Lung (tissue), 12 donors: Measurements from ENCODE around the gene STK32A. TPM values are rescaled to one million over a fixed set of nuclear protein-coding genes. Genes with fewer than 3 reads are reported as not detected.

Source experiments
- ATAC-seq: fragments of 200-7000 bp; cut with Tn5 transposase; one replicate; pipeline ENCODE4 v1.9.1; 2020; ENCODE audit warnings: moderate number of reproducible peaks; ENCODE audit not compliant: insufficient read depth, low FRiP score
- DNase-seq, 3 donors: peaks; one replicate each; pipeline ENCODE4 v3.0.0-alpha.2; 2013 to 2017
- H3K27ac ChIP-seq, 2 donors: one replicate each; pipeline ENCODE4 v1.5.1; 2013; ENCODE audit warnings: mild to moderate bottlenecking in 2 of 2, moderate library complexity in 2 of 2, control low read depth in 1 of 2, inconsistent platforms in 1 of 2, low read depth in 1 of 2, low read length in 1 of 2
- H3K27me3 ChIP-seq, 3 donors: one replicate each; pipeline ENCODE4 v1.5.1; 2013; ENCODE audit warnings: low read length in 2 of 3; ENCODE audit not compliant: control insufficient read depth in 3 of 3, insufficient read depth in 3 of 3
- H3K36me3 ChIP-seq, 4 donors: one replicate each; pipeline ENCODE4 v1.5.1; 2013; ENCODE audit warnings: low read length in 4 of 4, mild to moderate bottlenecking in 1 of 4, moderate library complexity in 1 of 4; ENCODE audit not compliant: control insufficient read depth in 4 of 4, insufficient read depth in 4 of 4
- H3K4me1 ChIP-seq, 5 donors: one replicate each; pipeline ENCODE4 v1.5.1; 2013; ENCODE audit warnings: low read length in 5 of 5, mild to moderate bottlenecking in 2 of 5, moderate library complexity in 1 of 5; ENCODE audit not compliant: control insufficient read depth in 5 of 5, insufficient read depth in 5 of 5
- H3K4me3 ChIP-seq: one replicate; pipeline ENCODE4 v1.5.1; 2013; ENCODE audit warnings: mild to moderate bottlenecking, control low read depth, moderate library complexity
- H3K9ac ChIP-seq, 2 donors: one replicate each; pipeline ENCODE4 v1.5.1; 2013; ENCODE audit warnings: low read length in 2 of 2, control low read depth in 1 of 2; ENCODE audit not compliant: insufficient read depth in 1 of 2
- H3K9me3 ChIP-seq, 4 donors: one replicate each; pipeline ENCODE4 v1.5.1; 2013; ENCODE audit warnings: low read length in 3 of 4, mild to moderate bottlenecking in 1 of 4, moderate library complexity in 1 of 4; ENCODE audit not compliant: control insufficient read depth in 4 of 4, insufficient read depth in 3 of 4
- WGBS, 2 donors: extraction: QIAGEN DNeasy Blood & Tissue Kit; methylation state at CpG; one replicate each; pipeline ENCODE4 v1.1.7; 2013; 5-methylcytosine and 5-hydroxymethylcytosine counted together
- polyA plus RNA-seq, 2 donors: library from polyadenylated mRNA; stranded (reverse); fragments of 200-250 nt; gene quantifications; one replicate each; pipeline ENCODE4 v1.2.1, GENCODE V29; 2013
- total RNA-seq, 2 donors: library from RNA; depleted of rRNA in 1 of 2; stranded (reverse); fragments of >200 nt in 1 of 2; gene quantifications; one replicate each; pipeline ENCODE4 v1.2.1, GENCODE V29; 2014 to 2021
- TF ChIP-seq, protein P1 (sequence below): IDR thresholded peaks from 2 replicates; pipeline ENCODE4 v1.5.1; 2012; ENCODE audit warnings: mild to moderate bottlenecking; ENCODE audit errors: control extremely low read depth, extremely low read depth
- donor health status: control.
- donor health status: control.
- donor health status: Bipolar disorder and iron deficiency.
- donor health status: healthy.
- donor health status: DM: yes; HTN: yes; CAD: no.

Gene STK32A
- total and polyA plus RNA-seq, 4 donors: 1.1 to 8.7 (median 4.6) TPM

DNA sequence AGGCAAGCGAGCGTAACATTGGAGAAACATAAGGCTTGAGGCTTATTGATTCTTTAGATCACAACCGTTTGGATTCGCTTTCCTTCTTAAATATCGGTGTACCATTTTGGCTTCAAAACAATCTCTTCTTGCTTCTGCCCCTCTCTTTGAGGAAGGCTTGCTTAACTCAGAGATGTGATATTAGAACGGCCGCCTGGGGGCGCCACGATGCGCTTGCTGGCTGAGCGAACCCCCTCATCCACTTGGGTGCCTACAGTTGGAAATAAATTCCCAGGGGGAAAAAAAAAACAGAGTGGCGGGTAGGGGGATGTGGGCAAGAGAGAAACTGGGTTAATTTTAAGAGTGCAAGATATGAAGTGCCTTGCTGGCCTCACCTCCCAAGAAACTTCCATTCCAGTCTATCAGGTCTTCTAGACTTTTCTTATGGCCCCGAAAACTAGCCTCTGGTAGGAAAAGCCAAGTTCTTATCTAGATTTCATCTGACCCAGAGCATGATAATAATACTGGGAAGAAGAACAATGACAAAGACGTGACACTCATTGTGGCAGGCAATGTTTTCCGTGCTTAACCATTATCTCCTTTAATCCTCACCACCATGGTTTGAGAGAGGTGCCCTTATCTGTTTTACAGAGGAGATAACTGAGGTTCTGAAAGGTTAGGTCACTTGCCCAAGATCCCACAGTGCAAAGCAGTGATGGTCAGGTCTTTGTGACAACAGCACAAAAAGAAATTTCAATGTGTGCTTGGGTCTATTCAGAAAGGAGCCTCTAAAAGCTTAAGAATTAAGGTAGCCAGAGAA lies 159.2 kb downstream of the STK32A start:
- no peak overlapping the region for H3K4me3 ChIP-seq
- H3K27ac ChIP-seq: no peak overlapping the region
- no peaks in the 10 kb centered on the region for H3K27me3 ChIP-seq
- TF ChIP-seq, protein P1, sequence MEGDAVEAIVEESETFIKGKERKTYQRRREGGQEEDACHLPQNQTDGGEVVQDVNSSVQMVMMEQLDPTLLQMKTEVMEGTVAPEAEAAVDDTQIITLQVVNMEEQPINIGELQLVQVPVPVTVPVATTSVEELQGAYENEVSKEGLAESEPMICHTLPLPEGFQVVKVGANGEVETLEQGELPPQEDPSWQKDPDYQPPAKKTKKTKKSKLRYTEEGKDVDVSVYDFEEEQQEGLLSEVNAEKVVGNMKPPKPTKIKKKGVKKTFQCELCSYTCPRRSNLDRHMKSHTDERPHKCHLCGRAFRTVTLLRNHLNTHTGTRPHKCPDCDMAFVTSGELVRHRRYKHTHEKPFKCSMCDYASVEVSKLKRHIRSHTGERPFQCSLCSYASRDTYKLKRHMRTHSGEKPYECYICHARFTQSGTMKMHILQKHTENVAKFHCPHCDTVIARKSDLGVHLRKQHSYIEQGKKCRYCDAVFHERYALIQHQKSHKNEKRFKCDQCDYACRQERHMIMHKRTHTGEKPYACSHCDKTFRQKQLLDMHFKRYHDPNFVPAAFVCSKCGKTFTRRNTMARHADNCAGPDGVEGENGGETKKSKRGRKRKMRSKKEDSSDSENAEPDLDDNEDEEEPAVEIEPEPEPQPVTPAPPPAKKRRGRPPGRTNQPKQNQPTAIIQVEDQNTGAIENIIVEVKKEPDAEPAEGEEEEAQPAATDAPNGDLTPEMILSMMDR: no peak
- no peak for ATAC-seq
- H3K9ac ChIP-seq: no peak overlapping the region
- H3K4me1 ChIP-seq: peaks cover 0 to 3% (median 0%) of the 10 kb centered on the region in 5 donors
- WGBS, 2 donors: 85 to 86% methylated on average over 15 of the region's 15 CpGs
- peaks cover 0 to 2% (median 0%) of the 10 kb centered on the region in 4 donors for H3K9me3 ChIP-seq
- H3K36me3 ChIP-seq: peaks cover 0 to 20% (median 14%) of the 10 kb centered on the region in 4 donors
- DNase-seq: no peak

DNA sequence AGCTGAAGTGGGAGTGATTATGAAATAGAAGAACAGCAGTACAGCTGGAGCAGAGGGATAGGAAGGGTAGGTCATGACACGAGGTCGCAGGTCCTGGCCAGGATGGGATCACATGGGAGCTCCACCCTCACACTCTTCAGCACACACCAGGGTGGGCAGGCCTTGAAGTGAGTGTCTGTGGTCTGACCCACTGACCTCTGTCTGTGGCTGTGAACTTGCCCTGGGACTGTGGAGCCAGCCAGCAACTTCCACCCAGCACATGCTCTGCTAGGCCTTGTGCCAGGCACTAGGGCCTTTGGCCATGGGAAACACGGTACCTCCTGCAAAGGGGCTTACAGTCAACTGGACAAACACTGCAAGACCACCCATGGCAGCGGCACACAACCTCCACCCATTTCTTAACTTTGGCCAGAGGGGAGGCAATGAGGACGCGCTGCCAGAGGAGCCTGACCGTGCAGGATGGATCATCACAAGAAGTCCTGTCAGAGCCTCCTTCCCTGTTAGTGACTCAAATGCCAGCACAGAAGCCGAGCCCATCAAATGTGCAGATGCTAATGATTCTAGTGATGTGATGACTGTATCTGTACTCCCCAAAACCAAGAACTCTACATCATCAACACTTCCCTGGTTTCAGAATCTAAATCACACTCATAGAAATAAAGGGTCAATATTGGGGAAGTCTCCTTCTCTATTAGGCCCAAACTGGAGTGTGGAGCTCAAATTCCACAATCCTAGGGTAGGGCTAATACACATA lies 161.4 kb downstream of the STK32A start:
- peaks cover 0 to 3% (median 0%) of the 10 kb centered on the region in 5 donors for H3K4me1 ChIP-seq
- H3K9me3 ChIP-seq: peaks cover 0 to 2% (median 0%) of the 10 kb centered on the region in 4 donors
- H3K27ac ChIP-seq: no peak overlapping the region
- TF ChIP-seq, protein P1: no peak
- H3K9ac ChIP-seq: peak overlapping the region in 1 of 2 donors; percentile 23
- no peak overlapping the region for H3K4me3 ChIP-seq
- peak in 1 of 3 donors; percentile 16 for DNase-seq
- no peaks in the 10 kb centered on the region for H3K27me3 ChIP-seq
- peak; percentile 71 for ATAC-seq
- 78 to 80% methylated on average over 8 of the region's 8 CpGs for WGBS, 2 donors
- H3K36me3 ChIP-seq: peaks cover 0 to 24% (median 19%) of the 10 kb centered on the region in 4 donors

DNA sequence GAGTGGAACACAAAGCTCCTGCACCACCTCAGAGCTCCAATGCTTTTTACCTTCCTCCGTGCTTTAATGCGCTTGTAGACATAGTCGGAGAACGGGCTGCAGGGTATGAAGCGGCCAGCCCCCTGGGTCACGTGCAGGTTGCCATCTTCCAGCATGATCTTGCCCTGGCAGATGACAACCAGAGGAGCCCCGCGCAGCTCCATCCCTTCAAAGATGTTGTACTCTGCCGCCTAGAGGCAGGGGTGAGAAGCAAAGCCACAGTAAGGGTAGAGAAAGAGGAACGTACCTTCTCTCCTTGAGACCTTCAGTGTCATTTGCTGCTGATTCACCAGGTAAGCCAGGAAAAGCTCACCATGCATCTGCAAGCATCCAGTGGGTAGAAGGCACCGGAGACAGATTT lies 162.8 kb downstream of the STK32A start:
- Histone ChIP-seq H3K36me3 (peaks cover 0 to 24% (median 19%) of the 10 kb centered on the region in 4 donors), H3K27ac (no peak overlapping the region), H3K4me3 (no peak overlapping the region), H3K4me1 (peaks cover 0 to 3% (median 0%) of the 10 kb centered on the region in 5 donors), H3K9ac (no peak overlapping the region), H3K27me3 (no peaks in the 10 kb centered on the region), H3K9me3 (peaks cover 0 to 2% (median 0%) of the 10 kb centered on the region in 4 donors)
- DNase-seq: no peak
- no peak for ATAC-seq
- TF ChIP-seq, protein P1: no peak
- WGBS, 2 donors: 91 to 92% methylated on average over 11 of the region's 11 CpGs
